HG03520 (cell line): ENCODE measurements around the gene MED17.

Experiments used
- ATAC-seq: cut with Tn5 transposase; IDR thresholded peaks from one replicate; pipeline ENCODE4 v1.9.1; 2021; ENCODE audit warnings: mild to moderate bottlenecking, moderate library complexity; ENCODE audit not compliant: unreplicated experiment

MED17 gene

GRCh38 chr11:93814966-93815633 is 31.0 kb downstream of the MED17 start:
- no peak for ATAC-seq

DNA sequence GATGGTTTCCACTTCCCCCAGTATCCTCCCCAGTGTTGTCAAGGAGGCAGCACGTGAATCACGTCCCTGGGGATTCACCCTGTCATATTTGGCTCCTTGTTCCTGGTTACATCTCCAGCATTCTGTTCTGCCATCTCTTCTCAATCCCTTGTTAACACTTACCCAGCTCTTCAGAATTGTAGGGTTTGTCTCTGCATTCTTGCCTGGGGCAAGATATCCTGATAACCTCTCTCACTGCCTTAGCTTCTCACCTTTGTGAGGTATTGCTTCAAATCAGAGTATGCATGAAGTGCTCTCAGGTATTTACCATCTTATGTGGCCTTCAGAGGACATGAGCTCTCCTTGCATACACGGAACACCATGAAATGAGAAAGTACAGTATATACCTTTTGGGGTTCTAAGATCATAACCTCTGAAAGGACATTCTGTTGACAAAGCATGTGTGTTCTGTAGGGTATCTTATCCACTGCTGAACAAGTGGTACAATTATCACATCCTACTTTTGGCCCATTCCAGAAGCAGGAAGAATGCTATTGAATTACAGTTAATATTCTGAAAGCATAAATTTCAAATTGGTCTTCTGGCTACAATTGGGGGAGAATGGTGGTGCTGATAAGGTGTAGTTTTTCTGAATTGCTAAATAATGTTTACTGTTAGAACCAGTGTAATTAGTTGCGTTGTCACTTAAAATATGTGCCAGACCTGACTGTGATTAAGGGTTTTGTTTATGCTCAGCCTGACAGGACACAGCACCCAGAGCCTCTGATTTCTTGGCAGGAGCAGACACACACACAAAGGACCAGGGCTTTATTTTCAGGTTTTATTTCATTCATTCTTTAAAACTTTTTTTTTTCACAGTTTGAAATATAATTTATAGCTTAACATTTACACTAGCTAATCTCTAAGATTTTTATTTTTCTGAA is 33.6 kb downstream of the MED17 start:
- no peak for ATAC-seq

DNA sequence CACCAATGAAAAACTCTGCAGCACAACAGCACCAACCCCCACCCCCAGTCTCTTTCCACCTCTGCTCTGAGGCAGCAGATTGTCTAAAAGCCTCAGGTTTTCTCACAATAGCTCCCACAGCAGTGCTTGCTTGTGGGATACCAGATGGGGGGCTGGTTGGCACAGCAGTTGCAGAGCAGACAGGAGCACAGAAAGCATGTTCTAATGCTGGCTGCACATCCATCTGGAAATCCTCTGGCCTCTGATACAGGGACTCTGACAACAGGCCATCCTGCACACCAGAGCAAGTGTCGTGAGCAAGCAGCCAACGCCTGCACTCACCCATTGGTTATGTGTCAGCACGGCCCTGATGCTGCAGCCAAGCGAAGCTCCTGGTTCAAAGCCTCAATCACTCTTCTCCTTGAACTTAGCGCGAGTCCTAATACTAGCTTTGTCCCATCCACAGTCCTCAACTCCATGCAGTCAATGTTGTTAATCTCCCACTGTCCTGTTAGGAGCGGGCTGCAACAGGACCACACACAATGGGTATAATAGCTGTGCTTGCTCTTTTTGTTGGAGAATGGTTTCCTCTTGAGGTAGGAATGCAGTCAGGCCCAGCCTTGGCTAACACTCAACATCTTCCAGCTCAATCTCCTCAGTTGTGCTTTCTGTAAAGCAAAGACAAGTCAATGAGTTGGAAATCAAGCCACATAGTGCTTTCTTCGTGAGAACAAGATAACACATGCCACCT is 36.0 kb downstream of the MED17 start:
- no peak for ATAC-seq

DNA sequence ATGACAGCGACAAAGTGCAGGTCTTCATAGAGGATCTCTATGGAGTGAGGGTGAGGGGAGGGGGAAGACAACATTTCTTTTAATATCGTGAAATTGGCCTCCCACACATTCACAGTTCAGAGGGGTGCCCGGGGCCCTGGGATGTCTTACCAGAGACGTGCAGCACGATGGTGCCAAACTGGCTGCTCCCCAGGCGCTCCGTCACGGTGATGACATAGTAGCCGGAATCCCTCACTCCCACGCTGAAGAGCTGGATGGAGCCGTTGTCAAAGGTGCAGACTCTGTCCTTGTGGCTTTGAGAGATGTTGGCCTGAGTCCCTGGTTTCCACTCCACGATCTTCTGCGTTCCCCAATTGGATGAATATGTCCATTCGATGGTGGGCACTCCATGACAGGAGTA is 36.8 kb downstream of the MED17 start:
- ATAC-seq: no peak

- no peak for ATAC-seq
Measured at GRCh38 chr11:93821617-93822016, 37.5 kb downstream of the MED17 start.

DNA sequence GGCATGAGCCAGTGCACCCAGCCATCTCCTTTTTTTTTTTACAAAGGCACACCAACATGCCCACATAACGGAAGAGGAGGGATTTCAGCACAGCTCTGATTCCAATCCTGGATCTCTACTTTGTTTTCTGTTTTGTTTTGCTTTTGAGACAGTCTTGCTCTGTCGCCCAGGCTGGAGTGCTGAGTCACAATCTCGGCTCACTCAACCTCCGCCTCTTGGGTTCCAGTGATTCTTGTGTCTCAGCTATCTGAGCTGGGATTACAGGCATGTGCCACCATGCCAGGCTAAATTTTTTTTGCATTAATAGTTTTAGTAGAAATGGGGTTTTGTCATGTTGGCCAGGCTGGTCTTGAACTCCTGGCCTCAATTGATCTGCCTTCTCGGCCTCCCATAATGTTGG is 38.3 kb downstream of the MED17 start:
- no peak for ATAC-seq

- ATAC-seq: no peak
Measured at GRCh38 chr11:93823210-93823609, 39.1 kb downstream of the MED17 start.

DNA sequence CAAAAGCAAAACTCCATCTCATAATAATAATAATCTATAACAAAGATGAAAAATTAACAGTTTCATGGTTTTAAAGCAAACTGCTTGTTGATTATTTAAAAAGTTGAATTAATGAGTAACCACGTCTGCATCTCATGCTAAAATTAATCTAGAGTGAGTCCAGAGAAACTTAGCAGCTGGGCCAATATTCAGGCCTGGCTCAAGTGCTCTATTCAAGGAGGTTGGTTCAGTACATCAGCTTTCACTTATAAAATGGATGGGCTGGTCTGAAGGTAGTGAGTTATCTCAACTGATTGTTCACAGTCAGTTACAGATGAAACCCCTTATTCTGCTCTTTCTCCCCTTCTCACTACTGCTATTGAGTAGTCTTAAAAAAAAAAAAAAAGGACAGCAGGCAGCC is 43.3 kb downstream of the MED17 start:
- no peak for ATAC-seq

DNA sequence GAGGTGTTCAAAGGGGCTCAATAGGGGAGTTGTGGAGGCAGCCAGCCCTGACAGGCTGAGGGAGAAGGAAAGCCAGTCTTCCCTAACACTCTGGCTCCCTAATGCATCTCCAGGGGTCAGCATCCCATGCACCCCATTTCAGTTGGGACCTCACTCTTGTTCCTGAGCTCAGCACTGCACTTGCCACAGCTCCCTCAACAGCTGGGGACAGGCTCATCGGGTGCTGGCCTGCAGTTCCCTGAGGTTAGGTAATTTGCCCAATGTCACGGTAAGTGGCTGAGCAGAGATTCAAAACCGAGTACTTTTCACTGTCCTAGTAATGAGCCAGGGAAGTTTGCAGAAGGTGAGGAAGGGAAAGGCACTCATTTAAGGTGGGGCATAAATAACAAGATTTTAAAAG is 45.5 kb downstream of the MED17 start:
- no peak for ATAC-seq

DNA sequence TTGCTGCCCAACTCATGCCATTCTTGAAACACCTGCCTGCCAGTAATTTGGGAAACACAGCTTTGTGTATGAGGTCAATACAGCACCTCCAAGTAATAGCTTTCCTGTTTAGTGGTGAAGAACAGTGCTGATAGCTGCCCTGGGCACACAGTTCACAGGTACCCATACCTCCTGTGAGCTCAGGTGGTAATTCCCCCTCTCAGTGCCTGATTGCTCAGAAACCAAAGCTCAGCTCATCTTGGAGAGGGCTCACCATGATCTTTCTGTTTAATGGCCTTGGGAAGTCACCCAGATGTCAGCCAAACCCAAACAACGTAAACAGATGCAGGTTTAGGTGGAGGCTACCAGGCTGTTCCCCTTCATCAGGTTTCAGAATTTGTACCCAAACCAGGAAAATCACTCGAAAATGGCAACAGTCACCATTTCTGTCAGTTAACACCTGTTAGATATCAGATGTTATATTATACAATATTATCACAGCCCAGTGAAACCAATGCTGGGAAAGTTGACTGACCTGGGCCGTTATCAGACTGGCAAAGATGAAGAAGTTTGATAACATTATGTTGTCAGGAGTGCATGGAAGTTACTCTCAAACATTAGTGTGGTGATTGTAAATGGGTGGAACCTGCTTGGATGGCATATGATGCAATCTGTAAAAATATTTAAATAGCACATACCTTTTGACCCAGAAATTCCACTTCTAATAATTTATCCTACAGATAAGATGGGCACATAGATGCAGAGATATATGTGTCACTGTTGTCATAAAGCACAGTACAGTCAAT is 47.5 kb downstream of the MED17 start:
- no peak for ATAC-seq

DNA sequence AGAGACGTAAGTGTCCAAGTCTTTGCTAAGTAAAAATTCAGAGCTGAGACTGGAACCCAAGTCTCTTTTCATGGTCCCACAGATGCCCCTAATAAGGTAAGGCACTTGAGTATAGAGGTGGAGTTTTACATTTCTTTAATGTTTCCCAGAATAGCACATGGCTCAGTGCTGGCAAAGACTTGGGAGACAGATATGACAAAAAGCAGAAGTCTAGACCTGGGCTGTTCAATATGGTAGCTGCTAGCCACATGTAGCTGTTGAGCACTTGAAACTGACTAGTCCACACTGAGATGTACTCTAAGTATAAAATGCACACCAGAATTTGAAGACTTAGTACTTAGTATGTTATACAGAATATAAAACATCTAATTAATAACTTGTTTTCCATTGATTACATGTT is 48.7 kb downstream of the MED17 start:
- no peak for ATAC-seq

DNA sequence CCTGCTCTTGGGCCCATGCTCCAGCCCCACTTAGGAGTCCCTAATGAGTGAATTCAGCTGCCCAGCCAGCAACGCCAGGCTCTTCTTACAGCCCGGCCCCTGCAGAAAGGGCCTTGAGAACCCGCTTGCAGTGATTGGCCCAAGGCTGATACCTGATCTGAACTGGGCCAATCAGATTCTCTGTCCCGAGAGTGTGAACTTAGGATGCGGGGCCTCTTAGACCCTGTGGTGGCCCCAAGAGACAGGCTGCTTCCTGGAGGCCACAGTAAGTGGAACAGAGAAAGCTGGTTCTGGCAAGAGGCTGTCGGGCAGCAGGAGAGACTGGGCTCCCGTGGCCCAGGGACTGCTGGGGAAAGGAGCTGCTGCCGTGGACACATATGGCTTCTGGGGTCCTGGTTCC is 54.9 kb downstream of the MED17 start:
- no peak for ATAC-seq

DNA sequence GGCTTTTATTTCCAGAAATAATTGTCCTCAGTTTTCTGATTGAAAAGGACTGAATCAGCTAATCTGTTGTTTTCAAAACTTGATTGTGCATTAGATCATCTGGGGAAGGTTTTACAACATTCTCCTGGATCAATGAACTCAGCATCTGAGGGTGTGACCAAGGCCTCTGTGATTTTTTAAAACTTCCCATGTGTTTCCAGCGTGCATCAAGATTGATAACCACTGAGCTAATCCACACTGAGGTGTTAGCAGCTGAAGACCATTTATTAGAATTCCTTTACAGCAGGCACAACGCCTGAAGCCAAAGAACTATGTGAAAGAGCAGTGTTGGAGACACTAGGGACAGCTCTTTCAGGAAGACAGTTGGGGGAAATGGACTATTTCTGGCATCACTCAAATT is 56.1 kb downstream of the MED17 start:
- no peak for ATAC-seq

DNA sequence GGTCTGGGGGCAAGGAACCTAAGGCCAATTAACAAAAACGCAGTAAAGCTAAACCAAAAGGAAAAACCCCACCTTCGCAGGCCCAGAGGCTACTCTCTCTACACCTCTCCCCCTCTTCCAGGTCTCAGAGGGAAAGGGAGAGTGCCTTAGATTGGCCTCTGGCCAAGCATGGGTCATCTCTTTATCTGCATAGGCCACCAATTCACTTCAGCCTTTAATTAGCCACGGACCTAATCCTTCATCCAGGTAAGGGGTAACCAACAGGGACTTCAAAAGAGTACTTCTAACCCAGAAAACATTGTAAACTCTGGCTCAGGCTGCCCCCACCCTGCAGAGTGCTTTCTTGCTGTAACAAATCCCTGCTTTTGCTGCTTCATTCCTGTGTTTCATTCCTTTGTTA is 56.9 kb downstream of the MED17 start:
- no peak for ATAC-seq

DNA sequence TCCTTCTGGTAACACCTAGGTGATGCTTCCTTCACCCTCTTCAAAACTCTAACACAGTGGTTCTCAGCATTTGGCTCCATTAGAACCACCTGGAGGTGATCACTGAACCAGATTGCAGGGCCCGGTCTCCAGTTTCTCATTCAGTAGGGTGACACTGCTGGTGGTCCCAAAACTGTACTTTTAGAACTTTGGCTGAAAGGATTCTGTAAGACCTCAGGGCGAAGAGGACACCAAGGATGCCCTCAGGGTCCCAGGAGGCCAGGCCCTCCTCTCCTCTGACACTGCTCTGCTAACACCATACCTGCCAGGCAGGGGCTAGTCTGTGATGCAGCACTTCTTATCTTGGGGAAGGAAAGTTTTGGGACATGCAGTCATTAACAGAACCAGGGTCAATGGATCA is 57.4 kb downstream of the MED17 start:
- ATAC-seq: no peak

GRCh38 chr11:93842034-93842433 is 58.0 kb downstream of the MED17 start:
- ATAC-seq: no peak

GRCh38 chr11:93842461-93842860 is 58.4 kb downstream of the MED17 start:
- ATAC-seq: no peak

DNA sequence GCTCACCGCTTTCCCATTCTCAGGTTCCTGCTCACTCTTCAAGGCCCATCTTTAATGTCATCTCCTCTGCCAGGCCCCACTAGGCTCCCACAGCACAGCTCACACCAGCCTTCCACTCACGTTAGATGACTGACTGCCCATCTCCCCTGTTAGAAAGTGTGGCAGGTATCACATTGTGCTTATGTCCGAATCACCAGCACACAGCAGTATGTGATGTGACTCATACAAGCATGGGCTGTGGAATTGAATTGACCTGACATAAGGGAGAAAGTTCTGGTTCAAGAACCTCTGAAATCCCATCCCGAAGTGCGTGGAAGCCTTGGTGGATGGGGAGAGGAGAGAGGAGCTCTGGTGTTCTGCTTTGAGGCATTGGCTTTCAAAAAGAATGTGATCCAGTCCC is 59.8 kb downstream of the MED17 start:
- ATAC-seq: no peak

DNA sequence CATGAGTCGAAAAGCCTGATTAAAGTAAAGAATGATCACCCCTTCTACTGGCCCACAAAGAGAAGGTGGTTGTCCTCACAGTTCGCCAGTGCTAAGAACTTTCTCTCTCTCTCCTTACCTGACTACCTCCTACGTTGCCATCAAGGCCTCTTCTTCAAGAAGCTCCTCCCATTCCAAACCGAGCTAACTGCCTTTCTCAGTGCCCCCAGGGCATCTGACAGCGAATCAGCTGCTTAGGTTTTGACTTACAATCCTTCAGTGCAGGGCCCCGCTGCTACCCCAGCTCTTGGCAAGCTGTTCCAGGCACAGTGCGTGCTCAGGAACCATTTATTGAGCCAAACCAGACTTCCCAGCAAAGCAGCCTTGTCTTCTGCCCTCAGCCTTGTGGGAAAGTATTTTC is 60.5 kb downstream of the MED17 start:
- no peak for ATAC-seq

DNA sequence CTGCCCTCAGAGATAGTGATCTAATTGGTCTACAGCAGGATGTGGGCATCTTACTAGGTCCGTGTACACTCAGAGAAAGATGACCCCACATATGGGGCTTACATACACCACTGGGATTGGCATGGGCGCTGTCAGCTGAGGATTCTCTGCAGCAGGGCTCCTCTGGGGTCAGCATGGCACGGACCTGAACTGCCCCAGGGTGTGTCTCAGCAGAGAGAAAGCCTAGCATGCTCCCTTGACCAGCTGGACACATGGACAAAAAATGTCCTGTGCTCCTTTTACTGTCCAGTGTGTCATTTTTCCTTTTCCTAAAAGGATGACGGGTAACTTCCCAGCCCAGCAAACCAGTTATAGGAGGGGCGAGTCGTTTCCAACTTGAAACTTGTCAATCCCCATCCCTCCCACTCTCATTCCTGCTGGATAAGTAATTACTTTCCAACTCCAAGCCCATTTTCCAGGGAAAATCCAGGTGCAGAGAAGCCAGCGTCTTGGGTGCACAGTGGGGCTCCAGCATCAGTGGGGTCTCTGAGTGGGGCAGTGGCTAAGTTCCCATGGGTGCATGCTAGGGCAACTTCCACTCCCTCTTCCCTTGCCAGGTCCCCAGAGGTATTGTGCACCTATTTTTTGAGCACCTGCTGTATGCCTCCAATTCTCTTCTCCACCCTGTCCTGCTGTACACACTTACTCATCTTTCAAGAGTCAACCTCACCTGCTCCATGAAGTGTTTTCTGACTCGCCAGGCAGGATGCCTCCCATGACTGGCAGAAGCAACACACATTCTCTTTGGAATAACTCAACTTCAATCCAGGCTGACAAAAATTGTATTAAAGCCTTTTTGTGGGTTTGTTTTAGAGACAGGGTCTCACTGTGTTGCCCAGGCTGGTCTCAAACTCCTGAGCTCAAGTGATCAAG is 61.4 kb downstream of the MED17 start:
- no peak for ATAC-seq
